ENCODE results near the gene INPP4B. TPM values are rescaled to one million over a fixed set of nuclear protein-coding genes. Genes with fewer than 3 reads are reported as not detected.
A peak's percentile ranks its signal among the peaks of the same experiment; 100 is the strongest.

The INPP4B gene
- total and polyA plus RNA-seq, 7 donors: 4.2 to 27.3 (median 17.2) TPM

GRCh38 chr4:142092941-142093340 lies 753.2 kb downstream of the INPP4B start:
- intact Hi-C loops (cut with DNase I): loop anchor here (10.0 kb wide), 2 partner anchors 748 to 938 kb away; no protein-coding TSS in a partner anchor
- H3K4me1 ChIP-seq: peaks cover 0 to 77% (median 35%) of the 10 kb centered on the region in 4 donors
- H3K27ac ChIP-seq: peak overlapping the region in 3 of 4 donors; percentile 69 to 83 (median 71)
- 90 to 93% methylated on average over 1 of the region's 1 CpG for WGBS, 2 donors
- H3K4me3 ChIP-seq: no peak overlapping the region
- no peaks in the 10 kb centered on the region for H3K9me3 ChIP-seq
- no peaks in the 10 kb centered on the region for H3K36me3 ChIP-seq
- TF ChIP-seq CTCF (IDR thresholded peaks at IDR 0.05) (no peak), POLR2A (IDR thresholded peaks at IDR 0.05) (no peak), EP300 (IDR thresholded peaks at IDR 0.05) (no peak), POLR2AphosphoS5 (IDR thresholded peaks at IDR 0.05) (no peak)
- no peaks in the 10 kb centered on the region for H3K27me3 ChIP-seq
- no peak for DNase-seq

GRCh38 chr4:142091691-142092182 lies 754.4 kb downstream of the INPP4B start:
- intact Hi-C loops (cut with DNase I): loop anchor here (10.0 kb wide), 2 partner anchors 747 to 937 kb away; no protein-coding TSS in a partner anchor

GRCh38 chr4:142091085-142091513 lies 755.0 kb downstream of the INPP4B start:
- H3K36me3 ChIP-seq: no peaks in the 10 kb centered on the region
- intact Hi-C loops (cut with DNase I): loop anchor here (10.0 kb wide), 2 partner anchors 746 to 936 kb away; no protein-coding TSS in a partner anchor
- no peak for DNase-seq
- H3K27me3 ChIP-seq: no peaks in the 10 kb centered on the region
- H3K4me1 ChIP-seq: peaks cover 0 to 74% (median 34%) of the 10 kb centered on the region in 4 donors
- 88% methylated on average over 4 of the region's 4 CpGs for WGBS, 2 donors
- peak overlapping the region; percentile 69 to 83 (median 73) for H3K27ac ChIP-seq
- no peak overlapping the region for H3K4me3 ChIP-seq
- H3K9me3 ChIP-seq: no peaks in the 10 kb centered on the region
- TF ChIP-seq EP300 (IDR thresholded peaks at IDR 0.05) (peak; percentile 66 to 97 (median 88)), CTCF (IDR thresholded peaks at IDR 0.05) (no peak), POLR2A (IDR thresholded peaks at IDR 0.05) (no peak), POLR2AphosphoS5 (IDR thresholded peaks at IDR 0.05) (peak; percentile 66 to 83 (median 74))

More at GRCh38 chr4:142091691-142092182, 754.4 kb downstream of the INPP4B start:
- Histone ChIP-seq H3K36me3 (no peaks in the 10 kb centered on the region), H3K4me3 (no peak overlapping the region), H3K27me3 (no peaks in the 10 kb centered on the region), H3K4me1 (peaks cover 0 to 80% (median 37%) of the 10 kb centered on the region in 4 donors), H3K9me3 (no peaks in the 10 kb centered on the region), H3K27ac (peak overlapping the region; percentile 69 to 83 (median 73))
- 72 to 79% methylated on average over 4 of the region's 4 CpGs for WGBS, 2 donors
- no peak for DNase-seq
- TF ChIP-seq POLR2AphosphoS5 (IDR thresholded peaks at IDR 0.05) (peak; percentile 4 to 66 (median 13)), POLR2A (IDR thresholded peaks at IDR 0.05) (no peak), CTCF (IDR thresholded peaks at IDR 0.05) (no peak), EP300 (IDR thresholded peaks at IDR 0.05) (peak in 1 of 4 donors; percentile 8)

- Histone ChIP-seq H3K27ac (peak overlapping the region in 3 of 4 donors; percentile 51 to 83 (median 62)), H3K4me3 (no peak overlapping the region)
- WGBS, 2 donors: 78 to 86% methylated on average over 4 of the region's 4 CpGs
Measured at GRCh38 chr4:142088906-142089305, 757.2 kb downstream of the INPP4B start.

More at GRCh38 chr4:142088906-142089305, 757.2 kb downstream of the INPP4B start:
- intact Hi-C loops (cut with DNase I): no loop called here
- Histone ChIP-seq H3K4me1 (peaks cover 0 to 62% (median 29%) of the 10 kb centered on the region in 4 donors), H3K27me3 (no peaks in the 10 kb centered on the region), H3K36me3 (no peaks in the 10 kb centered on the region), H3K9me3 (no peaks in the 10 kb centered on the region)
- DNase-seq: peak; percentile 72
- TF ChIP-seq POLR2AphosphoS5 (IDR thresholded peaks at IDR 0.05) (peak; percentile 62 to 92 (median 86)), POLR2A (IDR thresholded peaks at IDR 0.05) (no peak), CTCF (IDR thresholded peaks at IDR 0.05) (no peak), EP300 (IDR thresholded peaks at IDR 0.05) (peak; percentile 79 to 98 (median 96))
